ENCODE data around the gene ARHGEF40.

GRCh38 chr14:21070083-21070609, at the start of gene ARHGEF40:
- TF ChIP-seq TAF1 (IDR thresholded peaks at IDR 0.05; ENCODE audit: borderline replicate concordance, insufficient read depth, low read length): no peak
- TF ChIP-seq POLR2AphosphoS5 (IDR thresholded peaks at IDR 0.05; ENCODE audit: low read depth, low read length): no peak
- TF ChIP-seq REST (IDR thresholded peaks at IDR 0.05; ENCODE audit: insufficient read depth in 1 of 2, low read depth in 2 of 2, low read length in 2 of 2): no peak
- no peak for TF ChIP-seq FOXP2 (optimal IDR thresholded peaks at IDR 0.05; ENCODE audit: borderline replicate concordance, extremely low read depth, extremely low read length, insufficient read depth)
